ENCODE measurements around the gene C1orf87.
A peak's percentile ranks its signal among the peaks of the same experiment; 100 is the strongest.
"Not testable (repeated sequence)": the region's sequence is repeated elsewhere in the genome, so short reads cannot be mapped to it uniquely, and the experiment has no call there.

C1orf87 gene

GRCh38 chr1:59977075-59977410, 96.5 kb downstream of the C1orf87 start:
- no peaks in the 10 kb centered on the region for H3K4me1 ChIP-seq (ENCODE audit: insufficient read depth, low read length)
- H3K36me3 ChIP-seq (ENCODE audit: insufficient read depth, low read length): no peaks in the 10 kb centered on the region
- no peak overlapping the region for H3K4me3 ChIP-seq (ENCODE audit: low read length)
- no peak overlapping the region for H2AFZ ChIP-seq (ENCODE audit: low read depth, low read length)
- peaks cover 6% of the 10 kb centered on the region for H3K27me3 ChIP-seq (ENCODE audit: insufficient read depth, low read length)
- H3K9me3 ChIP-seq (ENCODE audit: low read length): no peaks in the 10 kb centered on the region

DNA sequence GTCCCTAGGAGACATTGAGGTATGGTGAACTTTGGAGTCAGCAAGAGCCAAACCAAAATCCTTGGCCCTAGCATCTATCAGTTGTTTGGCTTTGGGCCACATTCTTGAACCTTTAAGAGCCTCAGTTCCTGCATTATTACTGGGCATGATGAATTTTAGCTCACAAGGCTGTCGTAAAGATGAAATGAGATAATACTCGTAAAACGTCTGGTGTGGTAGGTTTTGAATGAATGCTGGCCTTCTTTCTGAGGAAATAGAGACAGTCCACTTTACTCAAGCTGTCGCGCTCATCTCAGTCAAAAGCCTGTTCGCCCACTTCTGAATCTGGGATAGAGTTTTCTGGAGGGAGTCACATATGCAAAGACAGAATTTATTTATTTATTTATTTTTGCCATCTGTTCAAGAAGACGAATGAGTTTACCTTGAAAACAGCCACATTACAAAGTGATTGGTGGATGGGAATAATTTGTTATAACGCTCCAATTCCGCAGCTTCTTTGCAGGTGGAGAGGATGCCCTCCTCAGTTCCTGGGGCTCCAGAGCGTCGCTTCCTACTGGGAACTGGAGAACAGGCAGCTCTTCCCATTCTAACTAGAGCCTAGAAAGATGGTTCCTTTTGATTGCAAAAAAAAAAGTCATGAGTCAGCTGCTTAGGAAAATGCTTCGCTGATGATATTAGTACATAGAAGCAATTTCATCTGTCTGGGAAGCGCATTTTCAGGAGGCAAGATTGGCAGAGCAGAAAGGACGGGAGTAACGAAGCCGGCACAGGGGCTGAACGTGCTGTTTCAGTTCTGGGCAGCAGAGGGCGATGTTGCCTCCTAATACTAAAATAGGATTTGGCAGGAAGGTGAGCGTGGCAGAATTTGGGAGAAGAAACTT, 97.1 kb downstream of the C1orf87 start:
- Histone ChIP-seq H3K4me3 (ENCODE audit: low read length) (no peak overlapping the region), H3K27me3 (ENCODE audit: insufficient read depth, low read length) (peaks cover 5% of the 10 kb centered on the region), H3K36me3 (ENCODE audit: insufficient read depth, low read length) (no peaks in the 10 kb centered on the region), H3K4me1 (ENCODE audit: insufficient read depth, low read length) (peaks cover 2% of the 10 kb centered on the region), H3K9me3 (ENCODE audit: low read length) (no peaks in the 10 kb centered on the region), H2AFZ (ENCODE audit: low read depth, low read length) (no peak overlapping the region)

DNA sequence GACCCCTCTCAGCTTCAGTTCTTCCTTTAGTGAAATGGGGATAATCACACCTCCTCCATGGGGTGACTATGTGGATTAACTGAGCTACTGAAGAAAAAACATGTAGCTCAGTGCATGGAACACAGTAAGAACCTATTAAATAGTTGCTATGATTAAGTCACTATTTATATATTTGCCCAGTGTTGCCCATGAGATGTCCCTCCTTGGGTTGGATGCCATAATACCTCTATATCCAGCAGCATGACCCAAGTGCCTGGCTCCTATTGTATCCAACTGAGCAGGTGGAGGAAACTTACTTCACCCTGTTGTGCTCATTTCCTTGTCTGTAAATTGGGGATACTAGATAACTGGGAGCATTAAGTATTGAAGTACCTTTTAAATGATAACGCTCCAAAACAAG, 99.9 kb downstream of the C1orf87 start:
- Histone ChIP-seq H3K9me3 (ENCODE audit: low read length) (no peaks in the 10 kb centered on the region), H3K4me3 (ENCODE audit: low read length) (no peak overlapping the region), H2AFZ (ENCODE audit: low read depth, low read length) (no peak overlapping the region), H3K36me3 (ENCODE audit: insufficient read depth, low read length) (no peaks in the 10 kb centered on the region), H3K27me3 (ENCODE audit: insufficient read depth, low read length) (no peaks in the 10 kb centered on the region), H3K4me1 (ENCODE audit: insufficient read depth, low read length) (peaks cover 2% of the 10 kb centered on the region)

DNA sequence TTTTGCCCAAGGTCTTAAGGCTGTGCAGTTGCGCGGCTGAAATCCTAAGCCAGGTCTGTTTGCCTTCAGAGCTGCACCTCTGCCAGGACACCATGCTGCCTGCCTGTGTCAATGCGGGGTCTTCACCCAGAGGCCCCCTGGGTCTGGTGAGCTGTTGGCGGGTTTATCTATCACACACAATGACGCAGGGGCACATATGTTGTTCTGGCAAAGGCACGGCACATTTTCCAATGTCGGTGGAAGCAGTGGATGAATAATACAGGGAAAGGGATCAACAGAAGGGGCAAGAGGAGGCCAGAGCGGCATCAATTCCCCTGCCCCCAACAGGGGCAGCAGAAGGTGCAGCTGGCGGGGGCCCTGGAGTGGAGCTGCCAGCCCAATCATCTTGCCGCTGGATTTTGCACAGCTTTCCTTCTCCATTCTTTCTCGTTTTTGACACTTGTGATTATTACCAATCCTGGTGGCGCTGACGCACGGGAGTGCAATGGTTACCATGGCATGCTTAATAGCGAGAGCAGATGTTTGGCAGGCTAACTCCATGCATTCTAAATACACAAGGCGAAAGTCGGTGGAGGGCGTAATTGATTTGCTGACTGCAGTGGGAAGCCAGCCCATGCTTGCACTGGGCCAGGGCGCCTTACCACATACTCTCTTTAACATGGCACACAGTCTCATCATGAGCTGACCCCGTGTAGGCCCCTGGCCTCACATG, 101.2 kb downstream of the C1orf87 start:
- no peaks in the 10 kb centered on the region for H3K9me3 ChIP-seq (ENCODE audit: low read length)
- no peak overlapping the region for H2AFZ ChIP-seq (ENCODE audit: low read depth, low read length)
- no peaks in the 10 kb centered on the region for H3K27me3 ChIP-seq (ENCODE audit: insufficient read depth, low read length)
- peaks cover 2% of the 10 kb centered on the region for H3K4me1 ChIP-seq (ENCODE audit: insufficient read depth, low read length)
- no peak overlapping the region for H3K4me3 ChIP-seq (ENCODE audit: low read length)
- H3K36me3 ChIP-seq (ENCODE audit: insufficient read depth, low read length): no peaks in the 10 kb centered on the region

DNA sequence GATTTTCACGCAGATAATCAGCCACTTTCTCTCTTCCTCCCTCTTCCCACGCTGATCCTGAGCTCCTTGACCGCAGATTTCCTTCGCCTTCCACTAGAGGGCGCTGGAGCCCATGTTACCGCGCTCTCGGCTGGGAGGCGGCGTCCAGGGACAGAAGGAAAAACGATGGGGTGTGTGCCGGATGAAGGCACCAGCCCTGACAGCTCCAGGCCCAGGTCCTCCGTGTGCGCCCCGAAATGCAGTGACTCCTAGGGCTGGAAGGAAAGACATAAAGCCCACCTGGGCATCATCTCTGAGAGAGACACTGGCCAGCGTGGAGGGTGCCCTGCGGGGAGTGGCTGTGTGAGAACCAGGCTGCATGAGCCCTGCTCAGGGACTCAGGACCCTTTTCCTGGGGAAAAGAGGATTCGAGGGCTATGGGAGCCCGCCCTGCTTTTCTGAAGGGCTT, 102.1 kb downstream of the C1orf87 start:
- H3K4me3 ChIP-seq (ENCODE audit: low read length): peak overlapping the region; percentile 21
- peaks cover 2% of the 10 kb centered on the region for H3K4me1 ChIP-seq (ENCODE audit: insufficient read depth, low read length)
- no peaks in the 10 kb centered on the region for H3K36me3 ChIP-seq (ENCODE audit: insufficient read depth, low read length)
- H2AFZ ChIP-seq (ENCODE audit: low read depth, low read length): no peak overlapping the region
- H3K9me3 ChIP-seq (ENCODE audit: low read length): no peaks in the 10 kb centered on the region
- H3K27me3 ChIP-seq (ENCODE audit: insufficient read depth, low read length): no peaks in the 10 kb centered on the region

GRCh38 chr1:59969542-59970175, 103.9 kb downstream of the C1orf87 start:
- H3K4me1 ChIP-seq (ENCODE audit: insufficient read depth, low read length); H3K36me3 ChIP-seq (ENCODE audit: insufficient read depth, low read length); H2AFZ ChIP-seq (ENCODE audit: low read depth, low read length); H3K27me3 ChIP-seq (ENCODE audit: insufficient read depth, low read length); H3K4me3 ChIP-seq (ENCODE audit: low read length); H3K9me3 ChIP-seq (ENCODE audit: low read length): not testable (repeated sequence)

DNA sequence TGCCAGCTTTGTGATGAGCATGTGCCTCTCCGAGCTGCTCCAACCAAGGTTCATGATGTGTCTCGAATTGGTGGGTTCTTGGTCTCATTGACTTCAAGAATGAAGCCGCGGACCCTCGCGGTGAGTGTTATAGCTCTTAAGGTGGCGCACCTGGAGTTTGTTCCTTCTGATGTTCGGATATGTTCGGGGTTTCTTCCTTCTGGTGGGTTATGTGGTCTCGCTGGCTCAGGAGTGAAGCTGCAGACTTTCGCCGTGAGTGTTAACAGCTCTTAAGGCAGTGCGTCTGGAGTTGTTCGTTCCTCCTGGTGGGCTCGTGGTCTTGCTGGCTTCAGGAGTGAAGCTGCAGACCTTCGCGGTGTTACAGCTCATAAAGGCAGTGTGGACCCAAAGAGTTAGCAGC, 104.8 kb downstream of the C1orf87 start:
- not testable (repeated sequence) for H3K36me3 ChIP-seq (ENCODE audit: insufficient read depth, low read length); H3K4me3 ChIP-seq (ENCODE audit: low read length); H3K27me3 ChIP-seq (ENCODE audit: insufficient read depth, low read length); H3K4me1 ChIP-seq (ENCODE audit: insufficient read depth, low read length); H2AFZ ChIP-seq (ENCODE audit: low read depth, low read length); H3K9me3 ChIP-seq (ENCODE audit: low read length)

- peaks cover 2% of the 10 kb centered on the region for H3K4me1 ChIP-seq (ENCODE audit: insufficient read depth, low read length)
- H3K36me3 ChIP-seq (ENCODE audit: insufficient read depth, low read length): no peaks in the 10 kb centered on the region
- H3K9me3 ChIP-seq (ENCODE audit: low read length): no peaks in the 10 kb centered on the region
- H3K4me3 ChIP-seq (ENCODE audit: low read length): no peak overlapping the region
- no peaks in the 10 kb centered on the region for H3K27me3 ChIP-seq (ENCODE audit: insufficient read depth, low read length)
- H2AFZ ChIP-seq (ENCODE audit: low read depth, low read length): no peak overlapping the region
Measured at GRCh38 chr1:59967780-59968179, 105.8 kb downstream of the C1orf87 start.

- H2AFZ ChIP-seq (ENCODE audit: low read depth, low read length): no peak overlapping the region
- no peak overlapping the region for H3K4me3 ChIP-seq (ENCODE audit: low read length)
Measured at GRCh38 chr1:59967141-59967697, 106.4 kb downstream of the C1orf87 start.

DNA sequence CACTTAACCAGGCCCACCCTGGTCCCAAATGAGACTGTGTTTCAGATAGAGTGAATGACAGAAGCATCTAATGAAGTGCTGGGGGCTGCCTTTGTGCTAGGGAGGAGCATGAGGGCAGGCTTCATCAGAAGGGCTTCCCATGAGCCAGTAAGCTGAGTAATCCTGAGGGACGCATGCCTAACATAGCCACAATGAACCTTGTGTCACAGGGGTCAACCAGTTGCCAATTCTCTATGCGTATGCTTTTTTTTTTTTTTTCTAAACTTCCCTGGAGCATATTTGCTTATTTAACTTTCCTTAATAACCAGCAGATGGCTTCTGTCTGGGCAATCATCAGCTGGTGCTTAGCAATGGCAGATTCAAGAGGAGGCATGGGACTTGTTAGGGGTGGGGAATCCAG, 121.5 kb downstream of the C1orf87 start:
- Histone ChIP-seq H3K27me3 (ENCODE audit: insufficient read depth, low read length) (no peaks in the 10 kb centered on the region), H3K9me3 (ENCODE audit: low read length) (no peaks in the 10 kb centered on the region), H3K4me3 (ENCODE audit: low read length) (no peak overlapping the region), H3K4me1 (ENCODE audit: insufficient read depth, low read length) (no peaks in the 10 kb centered on the region), H3K36me3 (ENCODE audit: insufficient read depth, low read length) (no peaks in the 10 kb centered on the region), H2AFZ (ENCODE audit: low read depth, low read length) (no peak overlapping the region)

More at GRCh38 chr1:59967141-59967697, 106.4 kb downstream of the C1orf87 start:
- Histone ChIP-seq H3K9me3 (ENCODE audit: low read length) (no peaks in the 10 kb centered on the region), H3K36me3 (ENCODE audit: insufficient read depth, low read length) (no peaks in the 10 kb centered on the region), H3K27me3 (ENCODE audit: insufficient read depth, low read length) (no peaks in the 10 kb centered on the region), H3K4me1 (ENCODE audit: insufficient read depth, low read length) (peaks cover 2% of the 10 kb centered on the region)

GRCh38 chr1:59949648-59950047, 123.9 kb downstream of the C1orf87 start:
- Histone ChIP-seq H3K27me3 (ENCODE audit: insufficient read depth, low read length) (peaks cover 4% of the 10 kb centered on the region), H3K4me3 (ENCODE audit: low read length) (no peak overlapping the region), H3K9me3 (ENCODE audit: low read length) (no peaks in the 10 kb centered on the region), H3K4me1 (ENCODE audit: insufficient read depth, low read length) (no peaks in the 10 kb centered on the region), H3K36me3 (ENCODE audit: insufficient read depth, low read length) (no peaks in the 10 kb centered on the region), H2AFZ (ENCODE audit: low read depth, low read length) (no peak overlapping the region)

GRCh38 chr1:59948990-59949389, 124.6 kb downstream of the C1orf87 start:
- H2AFZ ChIP-seq (ENCODE audit: low read depth, low read length): no peak overlapping the region
- no peaks in the 10 kb centered on the region for H3K36me3 ChIP-seq (ENCODE audit: insufficient read depth, low read length)
- H3K27me3 ChIP-seq (ENCODE audit: insufficient read depth, low read length): peaks cover 4% of the 10 kb centered on the region
- no peak overlapping the region for H3K4me3 ChIP-seq (ENCODE audit: low read length)
- H3K4me1 ChIP-seq (ENCODE audit: insufficient read depth, low read length): no peaks in the 10 kb centered on the region
- no peaks in the 10 kb centered on the region for H3K9me3 ChIP-seq (ENCODE audit: low read length)

All from neuron (in vitro differentiated cells).